ENCODE results near the gene EYA2.

GRCh38 chr20:46939031-46939965 is 44.7 kb downstream of the EYA2 start:
- TF ChIP-seq CTCF (IDR thresholded peaks at IDR 0.05): no peak
- TF ChIP-seq POLR2A (IDR thresholded peaks at IDR 0.05): no peak
